ENCODE data around the gene LTBP1.

DNA sequence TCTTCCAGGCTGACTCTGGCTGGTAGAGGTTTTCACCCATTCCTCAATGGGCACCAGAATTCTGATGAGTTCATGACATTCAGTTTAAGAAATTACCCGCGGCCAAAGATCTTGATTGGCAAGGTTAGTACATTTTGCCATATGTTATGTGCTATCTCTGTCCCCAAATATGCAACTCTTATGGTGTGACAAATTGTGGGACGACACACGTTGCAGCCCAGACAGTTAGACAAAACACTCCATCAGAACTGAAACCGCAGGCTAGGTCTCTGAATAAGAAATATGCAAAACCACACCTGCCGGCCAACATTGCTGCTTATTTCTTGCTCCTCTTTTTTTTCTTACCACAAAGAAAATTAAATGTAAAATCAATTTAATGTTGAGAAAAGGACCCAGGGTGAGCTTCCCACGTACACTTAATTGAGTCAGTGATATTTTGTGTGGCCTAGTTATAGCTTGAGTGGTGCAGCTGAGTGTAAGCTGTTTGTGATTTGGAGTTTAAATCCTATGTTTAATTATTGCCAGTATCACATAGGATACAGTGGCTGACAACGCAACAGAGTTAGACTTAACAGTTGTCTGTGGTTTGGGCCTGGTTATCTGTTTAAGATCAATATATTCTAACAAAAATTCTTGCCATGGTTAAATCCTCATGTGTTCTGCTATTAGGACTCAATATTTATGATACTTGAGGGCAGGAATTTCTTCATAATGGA is 35.7 kb upstream of the LTBP1 start:
- TF ChIP-seq, protein P1, sequence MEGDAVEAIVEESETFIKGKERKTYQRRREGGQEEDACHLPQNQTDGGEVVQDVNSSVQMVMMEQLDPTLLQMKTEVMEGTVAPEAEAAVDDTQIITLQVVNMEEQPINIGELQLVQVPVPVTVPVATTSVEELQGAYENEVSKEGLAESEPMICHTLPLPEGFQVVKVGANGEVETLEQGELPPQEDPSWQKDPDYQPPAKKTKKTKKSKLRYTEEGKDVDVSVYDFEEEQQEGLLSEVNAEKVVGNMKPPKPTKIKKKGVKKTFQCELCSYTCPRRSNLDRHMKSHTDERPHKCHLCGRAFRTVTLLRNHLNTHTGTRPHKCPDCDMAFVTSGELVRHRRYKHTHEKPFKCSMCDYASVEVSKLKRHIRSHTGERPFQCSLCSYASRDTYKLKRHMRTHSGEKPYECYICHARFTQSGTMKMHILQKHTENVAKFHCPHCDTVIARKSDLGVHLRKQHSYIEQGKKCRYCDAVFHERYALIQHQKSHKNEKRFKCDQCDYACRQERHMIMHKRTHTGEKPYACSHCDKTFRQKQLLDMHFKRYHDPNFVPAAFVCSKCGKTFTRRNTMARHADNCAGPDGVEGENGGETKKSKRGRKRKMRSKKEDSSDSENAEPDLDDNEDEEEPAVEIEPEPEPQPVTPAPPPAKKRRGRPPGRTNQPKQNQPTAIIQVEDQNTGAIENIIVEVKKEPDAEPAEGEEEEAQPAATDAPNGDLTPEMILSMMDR (IDR thresholded peaks at IDR 0.05): no peak
- TF ChIP-seq POLR2A (IDR thresholded peaks at IDR 0.05): no peak
